ENCODE data around the gene TMEM150C.

GRCh38 chr4:82542642-82543041 is 19.1 kb downstream of the TMEM150C start:
- TF ChIP-seq POLR2AphosphoS5 (IDR thresholded peaks at IDR 0.05) (no peak), MXI1 (conservative IDR thresholded peaks at IDR 0.05; ENCODE audit: poor library complexity, severe bottlenecking) (no peak), CTCF (IDR thresholded peaks at IDR 0.05; ENCODE audit: poor library complexity, severe bottlenecking) (no peak), REST (IDR thresholded peaks at IDR 0.05; ENCODE audit: borderline replicate concordance) (no peak), SMC3 (conservative IDR thresholded peaks at IDR 0.05; ENCODE audit: poor library complexity) (no peak), EP300 (conservative IDR thresholded peaks at IDR 0.05; ENCODE audit: poor library complexity, severe bottlenecking) (no peak), EZH2 (IDR thresholded peaks at IDR 0.05; ENCODE audit: borderline replicate concordance, insufficient read depth, low read length, poor library complexity, severe bottlenecking) (no peak)

Measured in neural cell (in vitro differentiated cells).